ENCODE results near the gene CILP2.

DNA sequence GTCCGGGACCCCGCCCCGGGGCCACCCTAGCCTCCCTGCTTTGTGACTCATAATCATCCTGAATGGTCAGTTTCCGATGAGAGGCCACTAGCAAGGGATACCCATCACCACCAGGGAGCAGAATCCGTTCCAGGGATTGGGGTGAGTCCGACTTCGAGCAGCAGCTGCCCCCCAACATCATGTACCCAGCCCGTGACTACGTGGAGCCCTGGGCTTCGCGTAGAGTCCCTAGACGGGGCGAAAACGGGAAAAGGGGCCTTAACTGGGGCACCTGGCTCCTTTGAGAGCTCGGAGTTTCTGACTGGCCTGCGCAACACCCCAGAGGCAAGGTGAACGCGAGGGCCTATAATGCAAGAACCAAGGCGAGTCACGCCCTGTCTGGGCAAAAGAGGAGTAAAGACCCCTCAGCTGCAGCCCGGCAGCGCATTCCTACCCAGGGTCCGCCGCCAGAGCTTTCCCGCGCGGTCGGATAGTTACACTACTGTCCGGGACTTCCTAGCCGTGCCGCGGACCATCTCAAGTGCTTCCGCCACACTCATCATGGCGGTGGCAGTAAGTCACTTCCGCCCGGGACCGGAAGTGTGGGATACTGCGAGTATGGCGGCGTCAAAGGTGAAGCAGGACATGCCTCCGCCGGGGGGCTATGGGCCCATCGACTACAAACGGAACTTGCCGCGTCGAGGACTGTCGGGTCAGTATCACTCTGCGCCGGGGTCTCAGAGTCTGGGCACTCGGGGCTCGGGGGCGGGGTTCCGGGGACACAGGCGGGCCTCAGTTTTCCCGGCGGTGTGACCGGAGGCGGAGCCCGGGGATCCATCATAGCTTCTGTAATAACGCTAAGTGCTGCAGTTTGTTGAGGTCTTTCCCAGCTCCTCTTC is 22.2 kb upstream of the CILP2 start, which contains the start of gene NDUFA13:
- TF ChIP-seq, protein P1, sequence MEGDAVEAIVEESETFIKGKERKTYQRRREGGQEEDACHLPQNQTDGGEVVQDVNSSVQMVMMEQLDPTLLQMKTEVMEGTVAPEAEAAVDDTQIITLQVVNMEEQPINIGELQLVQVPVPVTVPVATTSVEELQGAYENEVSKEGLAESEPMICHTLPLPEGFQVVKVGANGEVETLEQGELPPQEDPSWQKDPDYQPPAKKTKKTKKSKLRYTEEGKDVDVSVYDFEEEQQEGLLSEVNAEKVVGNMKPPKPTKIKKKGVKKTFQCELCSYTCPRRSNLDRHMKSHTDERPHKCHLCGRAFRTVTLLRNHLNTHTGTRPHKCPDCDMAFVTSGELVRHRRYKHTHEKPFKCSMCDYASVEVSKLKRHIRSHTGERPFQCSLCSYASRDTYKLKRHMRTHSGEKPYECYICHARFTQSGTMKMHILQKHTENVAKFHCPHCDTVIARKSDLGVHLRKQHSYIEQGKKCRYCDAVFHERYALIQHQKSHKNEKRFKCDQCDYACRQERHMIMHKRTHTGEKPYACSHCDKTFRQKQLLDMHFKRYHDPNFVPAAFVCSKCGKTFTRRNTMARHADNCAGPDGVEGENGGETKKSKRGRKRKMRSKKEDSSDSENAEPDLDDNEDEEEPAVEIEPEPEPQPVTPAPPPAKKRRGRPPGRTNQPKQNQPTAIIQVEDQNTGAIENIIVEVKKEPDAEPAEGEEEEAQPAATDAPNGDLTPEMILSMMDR (IDR thresholded peaks at IDR 0.05; ENCODE audit: insufficient read depth, low read length, poor library complexity, severe bottlenecking), result no peak
- TF ChIP-seq EZH2phosphoT487 (conservative IDR thresholded peaks at IDR 0.05; ENCODE audit: low read length), result no peak
